ENCODE data around the gene SCFD2.

The SCFD2 gene

GRCh38 chr4:53132132-53132891 is 233.5 kb downstream of the SCFD2 start:
- TF ChIP-seq TAF1 (IDR thresholded peaks at IDR 0.05; ENCODE audit: borderline replicate concordance, insufficient read depth, low read length) (no peak), FOXP2 (optimal IDR thresholded peaks at IDR 0.05; ENCODE audit: borderline replicate concordance, extremely low read depth, extremely low read length, insufficient read depth) (no peak), REST (IDR thresholded peaks at IDR 0.05; ENCODE audit: insufficient read depth in 1 of 2, low read depth in 2 of 2, low read length in 2 of 2) (no peak), SIN3A (IDR thresholded peaks at IDR 0.05; ENCODE audit: borderline replicate concordance, insufficient read depth, low read length) (no peak), POLR2AphosphoS5 (IDR thresholded peaks at IDR 0.05; ENCODE audit: low read depth, low read length) (no peak)

GRCh38 chr4:53131562-53131925 is 234.3 kb downstream of the SCFD2 start:
- TF ChIP-seq REST (IDR thresholded peaks at IDR 0.05; ENCODE audit: insufficient read depth in 1 of 2, low read depth in 2 of 2, low read length in 2 of 2) (no peak), FOXP2 (optimal IDR thresholded peaks at IDR 0.05; ENCODE audit: borderline replicate concordance, extremely low read depth, extremely low read length, insufficient read depth) (no peak), SIN3A (IDR thresholded peaks at IDR 0.05; ENCODE audit: borderline replicate concordance, insufficient read depth, low read length) (no peak), TAF1 (IDR thresholded peaks at IDR 0.05; ENCODE audit: borderline replicate concordance, insufficient read depth, low read length) (no peak), POLR2AphosphoS5 (IDR thresholded peaks at IDR 0.05; ENCODE audit: low read depth, low read length) (no peak)

GRCh38 chr4:53130896-53131561 is 234.8 kb downstream of the SCFD2 start:
- TF ChIP-seq FOXP2 (optimal IDR thresholded peaks at IDR 0.05; ENCODE audit: borderline replicate concordance, extremely low read depth, extremely low read length, insufficient read depth): no peak
- TF ChIP-seq REST (IDR thresholded peaks at IDR 0.05; ENCODE audit: insufficient read depth in 1 of 2, low read depth in 2 of 2, low read length in 2 of 2): no peak
- TF ChIP-seq TAF1 (IDR thresholded peaks at IDR 0.05; ENCODE audit: borderline replicate concordance, insufficient read depth, low read length): no peak
- TF ChIP-seq SIN3A (IDR thresholded peaks at IDR 0.05; ENCODE audit: borderline replicate concordance, insufficient read depth, low read length): no peak
- no peak for TF ChIP-seq POLR2AphosphoS5 (IDR thresholded peaks at IDR 0.05; ENCODE audit: low read depth, low read length)

DNA sequence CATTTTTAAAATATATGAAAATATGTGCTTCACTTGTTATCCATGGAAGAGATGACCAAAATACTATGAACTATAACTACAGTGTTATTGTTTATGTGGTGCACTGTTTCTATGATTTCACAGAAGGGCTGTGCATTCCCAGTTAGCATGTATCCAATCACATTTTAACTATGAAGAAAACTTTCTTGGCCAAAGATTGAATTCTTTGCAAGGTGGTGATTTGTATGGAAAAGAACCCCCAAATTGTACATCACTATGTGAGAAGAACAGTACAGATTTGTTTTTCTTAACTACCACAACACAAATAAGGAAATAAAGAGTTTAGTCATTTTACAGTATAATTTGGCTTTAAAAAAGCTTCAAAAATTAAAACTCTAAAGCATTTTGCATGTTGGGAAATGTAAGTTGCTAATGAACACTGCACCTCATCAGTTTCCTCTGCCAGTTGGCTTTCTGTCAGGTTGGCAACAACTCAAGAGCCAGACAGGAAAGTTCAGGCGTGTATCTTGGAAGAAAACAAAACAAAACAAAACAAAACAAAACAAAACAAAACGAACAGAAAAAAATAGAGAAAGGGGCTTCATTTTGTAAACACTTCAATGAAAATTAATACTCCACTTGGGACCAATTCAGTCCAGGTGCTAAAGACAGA is 237.0 kb downstream of the SCFD2 start:
- no peak for TF ChIP-seq REST (IDR thresholded peaks at IDR 0.05; ENCODE audit: insufficient read depth in 1 of 2, low read depth in 2 of 2, low read length in 2 of 2)
- no peak for TF ChIP-seq TAF1 (IDR thresholded peaks at IDR 0.05; ENCODE audit: borderline replicate concordance, insufficient read depth, low read length)
- TF ChIP-seq POLR2AphosphoS5 (IDR thresholded peaks at IDR 0.05; ENCODE audit: low read depth, low read length): no peak
- no peak for TF ChIP-seq SIN3A (IDR thresholded peaks at IDR 0.05; ENCODE audit: borderline replicate concordance, insufficient read depth, low read length)
- TF ChIP-seq FOXP2 (optimal IDR thresholded peaks at IDR 0.05; ENCODE audit: borderline replicate concordance, extremely low read depth, extremely low read length, insufficient read depth): no peak

All from PFSK-1 (cell line).